Measurements from ENCODE around the gene MMP23B.
"Not testable (repeated sequence)": the region's sequence is repeated elsewhere in the genome, so short reads cannot be mapped to it uniquely, and the experiment has no call there.

Gene MMP23B

GRCh38 chr1:1648265-1648664, 16.3 kb downstream of the MMP23B start:
- peak overlapping the region; percentile 77 for H3K27ac ChIP-seq (ENCODE audit: low read depth, low read length)
- H3K4me1 ChIP-seq (ENCODE audit: control insufficient read depth in 1 of 2, insufficient read depth in 2 of 2, low read length in 2 of 2): peaks cover 0 to 17% of the 10 kb centered on the region in 2 donors
- H3K36me3 ChIP-seq (ENCODE audit: control insufficient read depth in 1 of 2, insufficient read depth in 2 of 2, low read length in 2 of 2): peaks cover 0 to 39% of the 10 kb centered on the region in 2 donors
- not testable (repeated sequence) for H3K27me3 ChIP-seq (ENCODE audit: control insufficient read depth in 1 of 2, insufficient read depth in 2 of 2, low read length in 2 of 2); H3K4me3 ChIP-seq (ENCODE audit: low read depth in 1 of 2, low read length in 2 of 2); H3K9me3 ChIP-seq (ENCODE audit: control insufficient read depth in 1 of 2, low read length in 2 of 2)
- peak overlapping the region in 1 of 2 donors; percentile 2 for H3K9ac ChIP-seq (ENCODE audit: low read depth in 1 of 2, low read length in 2 of 2)

- Histone ChIP-seq H3K4me3 (ENCODE audit: low read depth in 1 of 2, low read length in 2 of 2) (peak within 1 kb of the TSS; percentile 72 to 76), H3K27ac (ENCODE audit: low read depth, low read length) (peak within 1 kb of the TSS; percentile 100), H3K9ac (ENCODE audit: low read depth in 1 of 2, low read length in 2 of 2) (peak within 1 kb of the TSS; percentile 68 to 74), H3K36me3 (ENCODE audit: control insufficient read depth in 1 of 2, insufficient read depth in 2 of 2, low read length in 2 of 2) (peaks cover 5 to 26% of the 10 kb centered on the region in 2 donors)
- not testable (repeated sequence) for H3K9me3 ChIP-seq (ENCODE audit: control insufficient read depth in 1 of 2, low read length in 2 of 2); H3K4me1 ChIP-seq (ENCODE audit: control insufficient read depth in 1 of 2, insufficient read depth in 2 of 2, low read length in 2 of 2); H3K27me3 ChIP-seq (ENCODE audit: control insufficient read depth in 1 of 2, insufficient read depth in 2 of 2, low read length in 2 of 2)
Observed at GRCh38 chr1:1658583-1659549, 26.9 kb downstream of the MMP23B start, which contains the start of gene CDK11B. Gene CDK11B, minus strand, starts transcription at chr1:1659004. Its CDS starts 1,519 bp downstream, at chr1:1657485.

- H3K27ac ChIP-seq (ENCODE audit: low read depth, low read length); H3K27me3 ChIP-seq (ENCODE audit: control insufficient read depth in 1 of 2, insufficient read depth in 2 of 2, low read length in 2 of 2); H3K4me1 ChIP-seq (ENCODE audit: control insufficient read depth in 1 of 2, insufficient read depth in 2 of 2, low read length in 2 of 2); H3K4me3 ChIP-seq (ENCODE audit: low read depth in 1 of 2, low read length in 2 of 2); H3K9me3 ChIP-seq (ENCODE audit: control insufficient read depth in 1 of 2, low read length in 2 of 2); H3K9ac ChIP-seq (ENCODE audit: low read depth in 1 of 2, low read length in 2 of 2): not testable (repeated sequence)
- H3K36me3 ChIP-seq (ENCODE audit: control insufficient read depth in 1 of 2, insufficient read depth in 2 of 2, low read length in 2 of 2): peaks cover 7 to 16% of the 10 kb centered on the region in 2 donors
Observed at GRCh38 chr1:1662392-1662791, 30.4 kb downstream of the MMP23B start.

GRCh38 chr1:1662830-1663560, 31.0 kb downstream of the MMP23B start:
- H3K4me3 ChIP-seq (ENCODE audit: low read depth in 1 of 2, low read length in 2 of 2); H3K27me3 ChIP-seq (ENCODE audit: control insufficient read depth in 1 of 2, insufficient read depth in 2 of 2, low read length in 2 of 2); H3K4me1 ChIP-seq (ENCODE audit: control insufficient read depth in 1 of 2, insufficient read depth in 2 of 2, low read length in 2 of 2); H3K27ac ChIP-seq (ENCODE audit: low read depth, low read length); H3K9ac ChIP-seq (ENCODE audit: low read depth in 1 of 2, low read length in 2 of 2); H3K9me3 ChIP-seq (ENCODE audit: control insufficient read depth in 1 of 2, low read length in 2 of 2): not testable (repeated sequence)
- H3K36me3 ChIP-seq (ENCODE audit: control insufficient read depth in 1 of 2, insufficient read depth in 2 of 2, low read length in 2 of 2): peaks cover 7 to 19% of the 10 kb centered on the region in 2 donors

- not testable (repeated sequence) for H3K9me3 ChIP-seq (ENCODE audit: control insufficient read depth in 1 of 2, low read length in 2 of 2); H3K4me1 ChIP-seq (ENCODE audit: control insufficient read depth in 1 of 2, insufficient read depth in 2 of 2, low read length in 2 of 2); H3K4me3 ChIP-seq (ENCODE audit: low read depth in 1 of 2, low read length in 2 of 2); H3K27ac ChIP-seq (ENCODE audit: low read depth, low read length); H3K27me3 ChIP-seq (ENCODE audit: control insufficient read depth in 1 of 2, insufficient read depth in 2 of 2, low read length in 2 of 2); H3K9ac ChIP-seq (ENCODE audit: low read depth in 1 of 2, low read length in 2 of 2)
- peaks cover 7 to 24% of the 10 kb centered on the region in 2 donors for H3K36me3 ChIP-seq (ENCODE audit: control insufficient read depth in 1 of 2, insufficient read depth in 2 of 2, low read length in 2 of 2)
Observed at GRCh38 chr1:1664318-1664717, 32.3 kb downstream of the MMP23B start.

GRCh38 chr1:1664941-1665814, 33.2 kb downstream of the MMP23B start:
- Histone ChIP-seq H3K4me1 (ENCODE audit: control insufficient read depth in 1 of 2, insufficient read depth in 2 of 2, low read length in 2 of 2) (no peaks in the 10 kb centered on the region), H3K36me3 (ENCODE audit: control insufficient read depth in 1 of 2, insufficient read depth in 2 of 2, low read length in 2 of 2) (peaks cover 7 to 32% of the 10 kb centered on the region in 2 donors), H3K4me3 (ENCODE audit: low read depth in 1 of 2, low read length in 2 of 2) (no peak overlapping the region), H3K9me3 (ENCODE audit: control insufficient read depth in 1 of 2, low read length in 2 of 2) (no peaks in the 10 kb centered on the region), H3K27ac (ENCODE audit: low read depth, low read length) (no peak overlapping the region), H3K9ac (ENCODE audit: low read depth in 1 of 2, low read length in 2 of 2) (no peak overlapping the region), H3K27me3 (ENCODE audit: control insufficient read depth in 1 of 2, insufficient read depth in 2 of 2, low read length in 2 of 2) (no peaks in the 10 kb centered on the region)

- Histone ChIP-seq H3K27me3 (ENCODE audit: control insufficient read depth in 1 of 2, insufficient read depth in 2 of 2, low read length in 2 of 2) (no peaks in the 10 kb centered on the region), H3K27ac (ENCODE audit: low read depth, low read length) (no peak overlapping the region), H3K4me3 (ENCODE audit: low read depth in 1 of 2, low read length in 2 of 2) (no peak overlapping the region), H3K9ac (ENCODE audit: low read depth in 1 of 2, low read length in 2 of 2) (no peak overlapping the region), H3K9me3 (ENCODE audit: control insufficient read depth in 1 of 2, low read length in 2 of 2) (no peaks in the 10 kb centered on the region), H3K36me3 (ENCODE audit: control insufficient read depth in 1 of 2, insufficient read depth in 2 of 2, low read length in 2 of 2) (peaks cover 7 to 35% of the 10 kb centered on the region in 2 donors), H3K4me1 (ENCODE audit: control insufficient read depth in 1 of 2, insufficient read depth in 2 of 2, low read length in 2 of 2) (no peaks in the 10 kb centered on the region)
Observed at GRCh38 chr1:1665815-1666251, 33.9 kb downstream of the MMP23B start.

- Histone ChIP-seq H3K9ac (ENCODE audit: low read depth in 1 of 2, low read length in 2 of 2) (no peak overlapping the region), H3K9me3 (ENCODE audit: control insufficient read depth in 1 of 2, low read length in 2 of 2) (no peaks in the 10 kb centered on the region), H3K4me1 (ENCODE audit: control insufficient read depth in 1 of 2, insufficient read depth in 2 of 2, low read length in 2 of 2) (no peaks in the 10 kb centered on the region), H3K27ac (ENCODE audit: low read depth, low read length) (no peak overlapping the region), H3K4me3 (ENCODE audit: low read depth in 1 of 2, low read length in 2 of 2) (no peak overlapping the region), H3K27me3 (ENCODE audit: control insufficient read depth in 1 of 2, insufficient read depth in 2 of 2, low read length in 2 of 2) (no peaks in the 10 kb centered on the region), H3K36me3 (ENCODE audit: control insufficient read depth in 1 of 2, insufficient read depth in 2 of 2, low read length in 2 of 2) (peaks cover 7 to 42% of the 10 kb centered on the region in 2 donors)
Observed at GRCh38 chr1:1666526-1666925, 34.6 kb downstream of the MMP23B start.

GRCh38 chr1:1669468-1670440, 37.8 kb downstream of the MMP23B start:
- no peak overlapping the region for H3K9ac ChIP-seq (ENCODE audit: low read depth in 1 of 2, low read length in 2 of 2)
- H3K4me3 ChIP-seq (ENCODE audit: low read depth in 1 of 2, low read length in 2 of 2): no peak overlapping the region
- no peaks in the 10 kb centered on the region for H3K9me3 ChIP-seq (ENCODE audit: control insufficient read depth in 1 of 2, low read length in 2 of 2)
- no peaks in the 10 kb centered on the region for H3K4me1 ChIP-seq (ENCODE audit: control insufficient read depth in 1 of 2, insufficient read depth in 2 of 2, low read length in 2 of 2)
- H3K36me3 ChIP-seq (ENCODE audit: control insufficient read depth in 1 of 2, insufficient read depth in 2 of 2, low read length in 2 of 2): peaks cover 9 to 57% of the 10 kb centered on the region in 2 donors
- no peak overlapping the region for H3K27ac ChIP-seq (ENCODE audit: low read depth, low read length)
- no peaks in the 10 kb centered on the region for H3K27me3 ChIP-seq (ENCODE audit: control insufficient read depth in 1 of 2, insufficient read depth in 2 of 2, low read length in 2 of 2)
